ENCODE measurements around the gene SPEM3. TPM values are rescaled to one million over a fixed set of nuclear protein-coding genes. Genes with fewer than 3 reads are reported as not detected.
A peak's percentile ranks its signal among the peaks of the same experiment; 100 is the strongest.

SPEM3 gene
- total RNA-seq, 2 experiments from 2014 or later, result not detected

DNA sequence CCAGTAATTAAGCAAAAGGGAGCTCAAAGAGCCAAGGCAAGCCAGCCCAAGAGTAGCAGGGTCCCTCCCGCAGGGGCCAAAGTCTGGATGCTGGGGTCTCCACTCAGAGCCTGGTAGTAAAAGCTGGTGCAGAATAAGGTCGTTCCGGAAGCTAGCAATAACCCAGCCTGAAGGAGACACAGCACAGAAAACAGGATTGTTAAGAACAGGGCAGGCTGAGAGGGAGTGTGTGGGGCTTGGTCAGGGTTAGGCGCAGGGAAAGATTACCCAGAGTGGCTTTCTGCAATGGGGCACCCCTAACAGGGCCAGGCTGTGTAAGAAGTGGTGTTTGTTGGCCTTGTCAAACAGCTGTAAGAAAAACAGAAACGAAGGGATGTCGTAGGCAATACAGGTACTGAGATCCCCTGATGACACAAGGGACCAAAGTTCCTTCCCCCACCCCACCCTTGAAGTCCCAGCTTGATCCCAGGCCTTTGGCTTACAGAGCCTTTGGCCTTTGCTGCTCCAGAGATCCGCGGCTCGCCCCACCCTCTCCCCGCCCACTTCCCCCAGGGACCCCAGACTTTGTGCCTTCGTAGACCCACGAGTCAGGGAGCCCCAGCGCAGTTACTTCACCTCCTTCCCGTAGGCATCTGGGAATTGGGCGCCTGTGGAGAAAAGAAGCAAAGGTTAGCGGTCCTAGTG is 25.5 kb upstream of the SPEM3 start:
- Histone ChIP-seq H3K4me3 (ENCODE audit: low read depth, low read length, poor library complexity, severe bottlenecking) (peak overlapping the region; percentile 70), H2AFZ (ENCODE audit: low read length) (peak overlapping the region; percentile 30; the same call in 1 of the 2 replicates), H3K27ac (ENCODE audit: low read depth, low read length, poor library complexity, severe bottlenecking) (no peak overlapping the region), H3K4me1 (ENCODE audit: insufficient read depth, low read length, poor library complexity, severe bottlenecking) (peaks cover 6% of the 10 kb centered on the region), H3K9me2 (ENCODE audit: insufficient read depth, low read length) (no peaks in the 10 kb centered on the region), H3K9me3 (ENCODE audit: low read length) (no peaks in the 10 kb centered on the region), H3K36me3 (ENCODE audit: insufficient read depth, low read length) (no peaks in the 10 kb centered on the region), H3K79me2 (ENCODE audit: insufficient read depth, low read depth, low read length) (no peaks in the 10 kb centered on the region), H4K20me1 (ENCODE audit: insufficient read depth, low read length) (no peaks in the 10 kb centered on the region), H3K4me2 (ENCODE audit: low read length) (peak overlapping the region; percentile 60)
- peak; percentile 16 for DNase-seq (ENCODE audit: low spot score)
- ChIA-PET CTCF (ENCODE audit: unreplicated experiment) (interaction anchor here (1.9 kb wide), 1 partner anchor 33 kb away, joined by 18 read pairs; the partner anchor contains the start of gene TMEM102), POLR2A (interaction anchor here (0.7 to 1.5 kb wide), 7 partner anchors 9 to 88 kb away, joined by 3 to 8 read pairs (median 5); partner anchors contain the start of genes PLSCR3 and TMEM102)
- TF ChIP-seq, protein P1, sequence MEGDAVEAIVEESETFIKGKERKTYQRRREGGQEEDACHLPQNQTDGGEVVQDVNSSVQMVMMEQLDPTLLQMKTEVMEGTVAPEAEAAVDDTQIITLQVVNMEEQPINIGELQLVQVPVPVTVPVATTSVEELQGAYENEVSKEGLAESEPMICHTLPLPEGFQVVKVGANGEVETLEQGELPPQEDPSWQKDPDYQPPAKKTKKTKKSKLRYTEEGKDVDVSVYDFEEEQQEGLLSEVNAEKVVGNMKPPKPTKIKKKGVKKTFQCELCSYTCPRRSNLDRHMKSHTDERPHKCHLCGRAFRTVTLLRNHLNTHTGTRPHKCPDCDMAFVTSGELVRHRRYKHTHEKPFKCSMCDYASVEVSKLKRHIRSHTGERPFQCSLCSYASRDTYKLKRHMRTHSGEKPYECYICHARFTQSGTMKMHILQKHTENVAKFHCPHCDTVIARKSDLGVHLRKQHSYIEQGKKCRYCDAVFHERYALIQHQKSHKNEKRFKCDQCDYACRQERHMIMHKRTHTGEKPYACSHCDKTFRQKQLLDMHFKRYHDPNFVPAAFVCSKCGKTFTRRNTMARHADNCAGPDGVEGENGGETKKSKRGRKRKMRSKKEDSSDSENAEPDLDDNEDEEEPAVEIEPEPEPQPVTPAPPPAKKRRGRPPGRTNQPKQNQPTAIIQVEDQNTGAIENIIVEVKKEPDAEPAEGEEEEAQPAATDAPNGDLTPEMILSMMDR (conservative IDR thresholded peaks at IDR 0.05; ENCODE audit: low read length), result no peak
- no peak for TF ChIP-seq EZH2phosphoT487 (IDR thresholded peaks at IDR 0.05; ENCODE audit: borderline replicate concordance, low read depth, low read length)
- TSS peak; percentile 87 for BruUV-seq (replicated peaks)
- intact Hi-C loops (cut with micrococcal nuclease; ENCODE audit: unreplicated experiment), result loop anchor here (5.0 kb wide), 1 partner anchor 51 kb away; the partner anchor contains the start of gene KCTD11

DNA sequence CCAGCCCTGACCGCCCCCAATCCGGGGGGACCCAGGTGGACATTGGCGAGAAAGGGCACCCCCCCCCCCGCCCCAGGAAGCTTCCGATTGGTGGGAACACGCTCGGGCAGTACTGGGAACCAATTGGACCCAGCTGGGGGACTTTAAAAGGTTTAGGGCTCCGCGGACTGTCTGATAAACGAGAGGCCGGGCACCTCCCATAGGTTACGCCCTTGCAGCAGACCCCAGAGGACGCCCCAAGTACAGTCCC is 25.0 kb upstream of the SPEM3 start:
- no peak overlapping the region for H3K27ac ChIP-seq (ENCODE audit: low read depth, low read length, poor library complexity, severe bottlenecking)
- H3K9me3 ChIP-seq (ENCODE audit: low read length), result no peaks in the 10 kb centered on the region
- peak overlapping the region; percentile 70 for H3K4me3 ChIP-seq (ENCODE audit: low read depth, low read length, poor library complexity, severe bottlenecking)
- peak overlapping the region; percentile 30 for H2AFZ ChIP-seq (ENCODE audit: low read length)
- intact Hi-C loops (cut with micrococcal nuclease; ENCODE audit: unreplicated experiment), result loop anchor here (5.0 kb wide), 1 partner anchor 51 kb away; the partner anchor contains the start of gene KCTD11
- POLR2A ChIA-PET, result interaction anchor here (0.7 to 1.5 kb wide), 10 partner anchors 9 to 285 kb away, joined by 3 to 8 read pairs (median 4); partner anchors contain the start of genes PLSCR3, TMEM102 and WRAP53
- peak overlapping the region; percentile 60 for H3K4me2 ChIP-seq (ENCODE audit: low read length)
- no peaks in the 10 kb centered on the region for H3K9me2 ChIP-seq (ENCODE audit: insufficient read depth, low read length)
- TF ChIP-seq, protein P1 (conservative IDR thresholded peaks at IDR 0.05; ENCODE audit: low read length), result no peak
- no peak for TF ChIP-seq EZH2phosphoT487 (IDR thresholded peaks at IDR 0.05; ENCODE audit: borderline replicate concordance, low read depth, low read length)
- no peaks in the 10 kb centered on the region for H3K79me2 ChIP-seq (ENCODE audit: insufficient read depth, low read depth, low read length)
- no peaks in the 10 kb centered on the region for H4K20me1 ChIP-seq (ENCODE audit: insufficient read depth, low read length)
- peaks cover 6% of the 10 kb centered on the region for H3K4me1 ChIP-seq (ENCODE audit: insufficient read depth, low read length, poor library complexity, severe bottlenecking)
- H3K36me3 ChIP-seq (ENCODE audit: insufficient read depth, low read length), result no peaks in the 10 kb centered on the region
- no TSS peak for BruUV-seq (replicated peaks)
- CTCF ChIA-PET (ENCODE audit: unreplicated experiment), result interaction anchor here (0.6 to 1.9 kb wide), 4 partner anchors 11 to 51 kb away, joined by 3 to 18 read pairs (median 4); partner anchors contain the start of gene TMEM102
- DNase-seq (ENCODE audit: low spot score), result no peak
